Tibial nerve (tissue), 4 donors: ENCODE data around the gene CCN5.
"Not testable (repeated sequence)": the region's sequence is repeated elsewhere in the genome, so short reads cannot be mapped to it uniquely, and the experiment has no call there.

Source experiments
- CTCF ChIP-seq, 5 experiments: fragments of 200-600 bp in 3 of 5; fragments of 450-650 bp in 2 of 5; sonication (generic) in 3 of 5; IDR thresholded peaks; one replicate each; pipeline ENCODE4 v1.5.1; 2016 to 2019; ENCODE audit warnings: antibody characterized with exemption in 5 of 5, mild to moderate bottlenecking in 3 of 5, moderate library complexity in 2 of 5
- EP300 ChIP-seq, 2 donors: sonication (generic); formaldehyde crosslinking; IDR thresholded peaks; one replicate each; pipeline ENCODE4 v1.6.1; 2017; ENCODE audit warnings: antibody characterized with exemption in 2 of 2, mild to moderate bottlenecking in 1 of 2
- POLR2A ChIP-seq, 2 donors: fragments of 450-650 bp; IDR thresholded peaks; one replicate each; pipeline ENCODE4 v1.6.1; 2017; ENCODE audit warnings: antibody characterized with exemption in 2 of 2, mild to moderate bottlenecking in 2 of 2, moderate library complexity in 2 of 2

- TF ChIP-seq POLR2A, CTCF, EP300 (IDR thresholded peaks at IDR 0.05): not testable (repeated sequence)
Observed at GRCh38 chr20:44670851-44671250, 44.3 kb upstream of the CCN5 start.
